UCSD-AML1 (cell line): Measurements from ENCODE around the gene AIFM2.
"Not testable (repeated sequence)": the region's sequence is repeated elsewhere in the genome, so short reads cannot be mapped to it uniquely, and the experiment has no call there.

ENCODE experiments used
- DNase-seq: peaks from one replicate; lab custom pipeline; 2025; ENCODE audit not compliant: unreplicated experiment; lab: John Stamatoyannopoulos, UW

AIFM2 gene

DNA sequence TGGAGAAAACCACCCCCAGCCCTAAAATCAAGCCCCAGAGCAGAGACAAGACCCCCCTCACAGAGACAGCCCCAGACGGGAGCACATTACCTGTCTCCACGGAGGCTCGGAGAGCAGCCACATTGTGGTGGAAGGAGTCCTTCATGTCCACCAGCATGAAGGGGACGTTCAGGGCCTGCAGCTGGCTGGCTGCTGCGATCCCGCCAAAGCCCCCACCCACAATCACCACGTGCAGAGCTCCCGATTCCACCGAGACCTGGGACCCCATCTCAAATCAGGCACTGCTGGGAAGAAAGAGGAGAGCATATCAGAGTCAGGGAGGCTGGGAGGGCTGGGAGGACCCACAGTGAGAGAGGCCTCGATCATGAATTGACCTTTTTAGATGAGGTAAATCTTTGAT lies 8.8 kb downstream of the AIFM2 start:
- DNase-seq, result no peak

DNA sequence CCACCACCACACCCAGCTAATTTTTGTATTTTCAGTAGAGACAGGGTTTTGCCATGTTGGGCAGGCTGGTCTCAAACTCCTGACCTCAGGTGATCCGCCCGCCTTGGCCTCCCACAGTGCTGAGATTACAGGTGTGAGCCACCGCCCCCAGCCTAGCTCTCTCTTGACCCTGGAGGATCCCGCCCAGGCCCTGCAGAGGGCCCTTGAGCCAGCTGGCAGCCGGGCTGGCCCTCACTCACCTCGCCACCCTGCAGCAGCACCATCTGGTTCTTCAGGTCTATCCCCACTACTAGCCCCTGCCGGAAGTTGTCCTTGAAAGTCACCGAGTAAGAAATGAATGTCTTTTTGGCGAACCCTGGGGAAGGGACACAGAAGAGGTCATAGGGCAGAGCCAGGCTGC lies 9.5 kb downstream of the AIFM2 start:
- DNase-seq, result not testable (repeated sequence)

DNA sequence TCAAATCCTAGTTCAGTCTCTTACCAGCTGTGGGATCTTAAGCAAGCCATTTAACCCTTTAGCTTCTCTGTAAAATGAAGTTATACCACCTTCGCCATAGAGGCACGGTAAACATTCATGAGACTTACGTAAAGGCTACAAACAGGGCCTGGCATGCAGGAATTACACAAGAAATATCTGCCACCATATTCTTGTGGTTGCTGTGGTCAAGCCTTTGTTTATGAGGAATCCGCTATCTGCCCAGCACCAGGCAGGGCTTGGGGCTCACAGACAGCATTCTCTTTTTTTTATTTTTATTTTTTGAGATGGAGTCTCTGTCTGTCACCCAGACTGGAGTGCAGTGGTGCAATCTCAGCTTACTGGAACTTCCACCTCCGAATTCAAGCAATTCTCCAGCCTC lies 9.9 kb downstream of the AIFM2 start:
- no peak for DNase-seq

DNA sequence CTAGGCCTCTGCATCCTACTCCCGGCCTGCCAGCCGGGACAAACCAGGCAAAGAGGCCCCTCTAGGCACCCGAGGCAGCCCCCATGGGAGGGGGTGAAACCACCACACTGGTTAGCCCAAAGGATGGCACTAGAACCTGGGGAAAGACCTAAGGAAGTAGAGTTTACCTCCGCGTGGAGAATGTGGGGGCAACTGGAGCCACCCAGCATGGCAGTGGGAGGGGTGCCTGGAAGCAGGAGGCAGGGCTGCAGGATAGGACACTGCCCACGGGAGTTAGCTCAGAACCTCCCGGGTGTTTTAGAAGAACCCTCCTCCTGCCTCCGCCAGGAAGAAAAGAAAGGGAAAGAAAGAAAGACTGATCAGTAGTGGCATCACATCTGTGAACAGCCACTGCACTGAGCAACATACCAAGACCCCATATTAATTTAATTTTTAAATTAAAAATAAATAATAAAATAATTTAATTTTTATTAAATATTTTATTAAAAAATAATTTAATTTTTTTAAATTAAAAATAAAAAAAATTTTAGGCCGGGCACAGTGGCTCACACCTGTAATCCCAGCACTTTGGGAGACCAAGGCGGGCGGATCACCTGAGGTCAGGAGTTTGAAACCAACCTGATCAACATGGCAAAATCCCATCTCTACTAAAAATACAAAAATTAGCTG lies 11.2 kb downstream of the AIFM2 start:
- no peak for DNase-seq

DNA sequence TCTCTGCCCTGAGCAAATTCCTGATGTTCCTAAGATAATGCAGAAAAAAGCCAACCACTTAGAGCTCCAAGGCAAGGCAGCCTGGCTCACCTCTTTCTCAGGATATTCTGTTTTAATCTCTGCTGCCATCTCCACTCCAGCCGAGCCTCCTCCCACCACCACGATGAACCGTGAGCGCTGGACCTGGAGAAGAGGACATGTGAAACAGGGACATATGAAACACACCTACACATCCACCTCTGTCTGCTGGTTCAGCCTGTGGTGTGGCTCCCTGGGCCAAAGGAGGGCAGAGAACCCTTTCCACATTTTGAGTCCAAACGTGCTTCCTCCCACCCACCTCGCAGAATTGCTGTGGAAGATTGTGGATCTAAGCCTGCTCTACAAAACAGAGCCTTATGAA lies 12.2 kb downstream of the AIFM2 start:
- no peak for DNase-seq

DNA sequence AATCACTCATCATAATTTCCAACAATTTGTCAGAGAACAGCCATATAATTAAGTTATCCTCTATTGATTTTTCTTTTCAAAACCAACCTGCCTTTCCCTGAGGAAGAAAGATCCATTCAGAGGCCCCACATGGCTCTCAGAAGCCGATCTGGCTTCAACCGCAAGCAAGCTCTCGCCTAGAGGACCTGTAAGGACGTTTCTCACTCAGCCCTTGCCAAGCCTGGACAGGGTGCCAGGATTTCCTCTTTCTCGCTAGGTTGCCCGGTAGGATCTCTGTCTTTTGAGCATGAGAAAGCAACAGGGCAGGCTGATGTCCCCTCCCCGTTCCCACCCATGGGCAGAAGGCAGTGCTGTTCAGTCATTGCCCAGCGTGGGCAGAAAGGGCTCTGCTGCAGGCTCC lies 13.0 kb downstream of the AIFM2 start:
- DNase-seq, result no peak

DNA sequence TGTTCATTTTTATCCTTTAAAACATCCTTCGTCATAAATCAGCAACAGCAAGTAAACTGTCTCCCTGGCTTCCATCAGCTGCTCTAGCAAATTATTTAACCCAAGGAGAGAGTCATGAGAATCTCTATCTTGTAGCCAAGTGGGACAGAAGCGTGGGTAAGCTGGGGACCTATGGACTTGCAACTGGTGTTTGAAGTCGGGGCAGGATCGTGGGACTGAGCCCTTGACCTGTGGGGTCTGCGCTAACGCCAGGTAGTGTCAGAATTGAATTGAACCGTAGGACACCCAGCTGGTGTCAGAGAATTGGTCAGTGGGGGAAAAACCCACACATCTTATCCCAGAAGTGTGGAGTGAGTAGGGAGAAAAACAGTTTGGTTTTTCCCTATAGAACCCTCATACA lies 13.4 kb downstream of the AIFM2 start:
- DNase-seq, result no peak

DNA sequence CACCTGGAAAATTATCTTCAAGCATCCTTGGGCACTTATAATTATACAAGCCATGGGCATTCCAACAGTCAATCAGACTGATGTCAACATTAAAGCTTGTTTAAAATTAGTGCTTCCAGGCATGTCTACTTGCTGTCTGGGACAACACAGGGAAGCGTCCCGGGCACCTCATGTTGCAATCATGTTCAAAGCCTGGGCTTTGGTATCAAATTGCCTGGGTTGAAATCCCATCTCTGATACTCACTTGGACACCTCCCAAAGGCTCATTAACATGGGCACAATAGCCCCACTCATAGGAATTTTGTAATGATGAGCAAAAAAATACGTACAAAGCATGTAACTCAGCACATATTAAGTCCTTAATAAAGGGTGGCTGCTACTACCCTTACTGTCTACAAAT lies 14.4 kb downstream of the AIFM2 start:
- DNase-seq, result no peak

DNA sequence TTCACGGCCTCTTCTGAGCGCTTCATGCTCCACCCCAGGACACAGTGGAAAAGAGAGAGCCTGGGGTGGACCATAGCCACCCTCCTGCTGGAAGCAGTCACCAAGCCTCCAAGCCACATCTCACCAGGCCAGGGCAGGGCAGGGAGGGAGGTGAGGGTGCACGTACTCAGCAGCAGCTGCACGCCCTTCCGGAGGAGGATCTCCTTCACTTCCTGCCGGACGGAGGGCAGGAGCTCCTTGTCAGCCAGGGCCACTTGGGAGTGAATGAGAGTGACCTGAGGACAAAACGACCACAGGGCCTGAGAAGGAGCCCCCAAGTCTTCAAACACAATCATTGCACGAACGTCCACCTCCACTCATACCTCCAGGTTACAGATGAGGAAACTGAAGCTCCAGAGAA lies 15.0 kb downstream of the AIFM2 start:
- no peak for DNase-seq

DNA sequence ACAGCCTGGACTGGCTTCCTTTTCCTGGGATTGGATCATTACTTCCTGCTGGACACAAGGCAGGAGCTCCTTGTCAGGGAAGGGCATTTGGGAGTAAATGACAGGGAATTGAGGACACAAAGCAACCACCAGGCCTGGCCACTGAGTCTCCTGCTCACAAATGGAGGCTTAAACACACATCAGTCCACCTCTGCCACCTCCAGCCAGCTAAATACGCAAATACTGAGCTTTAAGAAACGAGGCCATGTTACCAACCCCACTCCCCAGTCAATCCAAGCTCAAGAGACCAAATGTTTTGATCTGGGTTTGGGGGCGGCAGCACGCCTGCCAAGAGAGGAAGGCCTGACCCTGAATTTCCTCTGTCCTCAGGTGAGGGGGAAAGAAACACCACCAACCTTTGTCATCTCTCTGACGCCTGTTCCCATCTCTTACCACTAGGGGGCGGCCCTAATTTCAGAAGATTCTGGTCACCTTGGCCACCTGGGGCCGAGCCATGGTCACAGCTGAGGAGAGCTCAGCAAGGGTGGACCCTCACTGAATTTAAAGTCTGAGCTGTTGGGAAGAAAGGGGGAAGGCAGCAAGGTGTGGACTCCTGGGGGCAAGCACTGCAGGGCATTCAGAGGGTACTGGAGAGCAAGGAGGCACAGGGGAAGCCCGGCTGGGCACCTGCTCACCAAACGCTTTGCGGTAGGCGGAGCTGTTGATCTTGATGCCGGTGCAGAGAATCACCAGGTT lies 16.5 kb downstream of the AIFM2 start:
- peak; percentile 21 for DNase-seq

DNA sequence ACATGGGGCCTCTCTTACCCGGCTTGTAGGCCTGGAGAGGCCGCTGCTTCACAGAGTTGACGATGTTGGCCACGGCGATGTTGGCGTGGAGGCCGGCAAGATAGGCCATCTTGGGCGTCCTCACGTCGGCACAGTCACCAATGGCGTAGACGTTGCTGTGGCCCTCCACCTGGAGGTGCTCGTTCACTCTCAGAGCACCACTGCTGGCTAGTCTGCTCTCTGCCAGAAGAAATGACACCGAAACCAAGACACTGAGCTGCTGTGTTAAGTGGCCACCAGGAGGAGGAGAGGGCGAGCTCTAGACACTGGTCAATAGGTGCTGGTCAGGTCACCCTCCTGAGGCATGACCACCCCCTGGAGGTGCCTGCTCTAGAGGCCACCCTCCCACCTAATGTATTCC lies 17.7 kb downstream of the AIFM2 start:
- no peak for DNase-seq

DNA sequence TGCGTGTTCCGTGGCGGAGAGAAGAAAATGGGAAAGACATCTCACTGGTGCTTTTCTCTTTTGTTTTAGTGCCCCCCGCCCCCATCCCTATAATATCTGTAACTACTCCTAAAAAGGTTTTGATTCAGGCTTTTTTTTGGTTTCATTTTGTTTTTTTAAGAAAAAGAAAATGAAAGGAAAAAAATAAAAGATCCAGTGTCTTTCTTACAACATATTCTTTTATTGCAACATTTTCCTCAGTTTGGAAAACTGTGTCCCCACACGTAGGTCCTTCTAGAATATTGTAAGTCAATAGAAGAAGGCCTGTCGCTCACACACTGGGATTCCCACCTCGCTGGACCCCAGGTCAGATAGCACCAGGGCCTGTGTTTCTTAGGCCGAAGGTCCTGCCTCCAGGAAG lies 20.6 kb downstream of the AIFM2 start:
- DNase-seq, result no peak

DNA sequence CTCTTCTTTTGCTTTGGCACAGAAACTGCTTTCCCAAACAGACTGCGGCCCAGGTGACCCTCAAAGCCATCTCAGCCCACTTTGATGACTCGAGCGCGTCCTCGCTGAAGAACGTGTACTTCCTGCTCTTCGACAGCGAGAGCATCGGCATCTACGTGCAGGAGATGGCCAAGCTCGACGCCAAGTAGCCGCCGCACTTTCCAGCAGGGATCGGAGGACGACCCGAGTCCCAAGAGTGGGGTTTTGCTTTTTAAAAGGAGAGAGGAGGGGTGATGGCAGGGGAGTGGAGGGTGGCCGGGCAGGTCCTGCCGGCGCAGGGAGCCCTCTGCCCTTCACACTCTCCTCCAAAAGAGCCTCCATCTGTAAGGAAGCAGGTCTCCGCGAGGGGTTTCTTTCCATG lies 21.1 kb downstream of the AIFM2 start:
- DNase-seq, result no peak

DNA sequence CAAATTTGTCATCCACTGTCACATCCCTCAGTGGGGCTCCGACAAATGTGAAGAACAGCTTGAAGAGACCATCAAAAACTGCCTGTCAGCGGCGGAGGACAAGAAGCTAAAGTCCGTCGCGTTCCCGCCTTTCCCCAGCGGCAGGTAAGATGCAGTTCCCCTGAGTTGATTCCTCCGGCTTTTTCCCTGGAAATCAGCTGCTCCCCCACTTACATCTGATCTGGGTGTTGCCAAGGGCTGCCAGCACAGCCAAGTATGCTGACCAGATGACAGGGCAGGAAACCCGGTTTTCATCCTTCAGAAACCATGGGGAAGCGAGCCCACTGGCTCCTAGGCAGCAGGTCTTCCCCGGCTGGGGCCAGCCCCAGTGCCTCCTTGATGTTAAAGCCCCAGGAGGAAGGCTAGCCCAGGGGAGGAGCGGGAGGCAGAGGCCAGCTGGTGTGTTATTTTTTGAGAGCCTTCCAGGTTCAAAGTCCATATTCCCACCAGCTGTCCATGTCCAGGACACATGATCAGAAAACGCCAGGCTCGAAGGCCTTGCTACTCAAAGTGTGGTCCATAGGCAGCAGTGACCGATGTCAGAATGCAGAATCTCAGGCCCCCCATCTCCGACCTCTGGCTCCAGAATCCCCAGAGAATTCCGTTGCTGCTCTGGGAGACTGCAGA lies 23.4 kb downstream of the AIFM2 start:
- DNase-seq, result no peak

DNA sequence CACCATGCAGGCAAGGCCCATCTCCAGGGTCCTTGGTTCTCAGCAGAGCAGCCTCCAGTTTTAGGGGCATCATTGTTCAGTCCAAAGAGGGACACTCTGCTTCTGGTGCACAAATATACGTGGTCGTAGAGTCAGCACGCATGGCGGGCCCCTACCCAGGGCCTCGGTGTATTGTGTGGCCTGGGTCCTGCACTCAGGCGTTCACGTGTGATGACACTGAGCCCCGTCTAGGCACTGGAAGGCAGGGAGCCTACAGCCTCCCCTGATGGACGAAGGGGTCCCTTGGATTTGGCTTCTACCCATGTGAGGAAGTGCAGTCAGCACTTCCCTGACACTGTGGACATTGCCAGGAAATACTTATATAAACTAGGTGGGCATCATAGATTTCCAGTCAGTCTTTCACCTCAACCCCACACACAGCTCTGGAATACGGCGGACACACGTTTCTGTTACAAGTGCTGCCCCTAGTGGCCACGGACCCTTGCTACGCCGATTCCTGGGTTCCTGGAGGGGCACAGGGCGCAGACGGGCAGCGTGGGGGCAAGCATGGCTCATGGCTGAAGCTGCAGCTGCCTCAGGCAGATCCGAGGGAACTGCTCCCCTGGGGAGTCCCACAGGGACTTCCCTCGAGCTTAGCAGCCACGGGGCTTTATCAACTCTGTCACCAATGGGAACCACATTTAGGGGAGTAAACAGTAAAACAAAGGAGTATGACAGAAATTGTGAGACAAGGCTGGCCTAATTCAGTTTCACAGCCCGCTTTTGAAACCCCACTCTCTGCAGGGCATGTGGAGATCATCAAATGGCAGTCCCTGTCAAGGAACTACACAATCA lies 25.4 kb downstream of the AIFM2 start:
- DNase-seq, result no peak

DNA sequence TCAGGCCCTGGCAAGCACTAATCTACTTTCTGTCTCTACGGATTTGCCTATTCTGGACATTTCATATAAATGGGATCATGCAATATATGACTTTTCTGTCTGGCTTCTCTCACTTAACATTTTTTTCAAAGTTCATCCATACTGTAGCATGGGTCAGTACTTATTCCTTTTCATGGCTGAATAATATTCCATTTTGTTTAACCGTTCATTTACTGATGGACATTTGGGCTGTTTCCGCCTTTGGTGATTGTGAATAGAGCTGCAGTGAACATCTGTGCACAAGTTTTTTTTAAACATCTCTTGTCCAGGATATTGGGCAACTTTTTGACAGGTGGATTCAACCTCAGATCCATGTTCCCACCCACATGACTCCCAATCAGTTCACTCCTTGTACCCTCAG lies 31.0 kb downstream of the AIFM2 start:
- DNase-seq, result no peak

DNA sequence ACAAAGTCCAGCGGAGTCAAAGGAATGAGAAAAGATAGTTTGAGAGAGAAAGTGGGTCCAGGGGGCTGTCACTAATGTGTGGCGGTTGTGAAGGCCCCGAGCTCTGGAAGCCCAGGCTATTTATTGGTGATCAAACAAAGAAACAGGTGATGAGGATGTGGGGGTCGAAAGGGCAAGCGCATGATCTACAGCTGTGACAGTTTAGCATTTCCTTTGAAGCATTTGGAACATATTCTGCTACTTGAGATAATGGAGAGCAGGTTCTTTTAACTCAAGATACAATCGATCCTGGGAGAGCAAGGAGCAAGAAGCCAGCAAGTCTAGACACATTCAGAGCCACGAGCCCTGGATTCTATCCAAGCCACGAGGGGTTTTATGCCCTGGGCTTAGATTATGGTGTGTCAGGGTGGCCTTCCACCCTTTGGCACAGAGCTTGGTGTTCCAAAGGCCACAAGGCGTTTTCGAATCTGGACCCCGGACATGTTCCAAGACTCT lies 31.5 kb downstream of the AIFM2 start:
- DNase-seq, result not testable (repeated sequence)

DNA sequence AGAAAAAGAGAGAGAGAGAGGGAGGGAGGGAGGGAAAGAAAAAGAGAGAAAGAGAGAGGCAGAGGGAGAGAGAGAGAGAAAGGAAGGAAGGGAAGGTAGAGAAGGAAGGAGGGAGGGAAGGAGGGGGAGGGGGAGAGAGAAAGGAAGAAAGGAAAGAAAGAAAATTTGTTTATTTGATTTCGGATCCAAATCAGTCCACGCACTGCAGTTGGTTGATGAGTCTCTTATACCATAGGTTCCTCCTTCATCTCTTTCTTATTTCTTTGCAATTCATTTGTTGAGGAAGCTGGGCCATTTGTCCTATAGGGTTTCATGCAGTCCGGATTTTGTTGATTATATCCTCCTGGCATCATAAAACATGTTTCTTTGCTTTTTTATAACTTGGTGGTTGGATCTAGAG lies 34.4 kb downstream of the AIFM2 start:
- no peak for DNase-seq

DNA sequence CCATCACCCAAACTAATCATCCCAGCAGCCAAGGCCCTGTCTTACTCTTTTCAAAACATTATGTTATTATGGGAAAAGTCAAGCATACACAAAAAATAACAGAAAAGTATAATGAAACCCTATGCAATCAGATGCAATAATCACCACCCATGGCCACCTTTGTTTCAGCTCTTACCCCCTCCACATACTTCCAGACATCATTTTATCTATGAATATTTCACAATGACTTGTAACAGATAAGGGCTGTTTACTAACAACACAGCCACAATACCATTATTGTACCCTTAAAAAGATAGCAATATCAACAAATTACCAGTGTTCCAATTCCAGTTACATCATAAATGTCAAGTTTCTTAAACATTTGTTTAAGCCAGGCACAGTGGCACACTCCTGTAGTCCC lies 35.2 kb downstream of the AIFM2 start:
- DNase-seq, result no peak

DNA sequence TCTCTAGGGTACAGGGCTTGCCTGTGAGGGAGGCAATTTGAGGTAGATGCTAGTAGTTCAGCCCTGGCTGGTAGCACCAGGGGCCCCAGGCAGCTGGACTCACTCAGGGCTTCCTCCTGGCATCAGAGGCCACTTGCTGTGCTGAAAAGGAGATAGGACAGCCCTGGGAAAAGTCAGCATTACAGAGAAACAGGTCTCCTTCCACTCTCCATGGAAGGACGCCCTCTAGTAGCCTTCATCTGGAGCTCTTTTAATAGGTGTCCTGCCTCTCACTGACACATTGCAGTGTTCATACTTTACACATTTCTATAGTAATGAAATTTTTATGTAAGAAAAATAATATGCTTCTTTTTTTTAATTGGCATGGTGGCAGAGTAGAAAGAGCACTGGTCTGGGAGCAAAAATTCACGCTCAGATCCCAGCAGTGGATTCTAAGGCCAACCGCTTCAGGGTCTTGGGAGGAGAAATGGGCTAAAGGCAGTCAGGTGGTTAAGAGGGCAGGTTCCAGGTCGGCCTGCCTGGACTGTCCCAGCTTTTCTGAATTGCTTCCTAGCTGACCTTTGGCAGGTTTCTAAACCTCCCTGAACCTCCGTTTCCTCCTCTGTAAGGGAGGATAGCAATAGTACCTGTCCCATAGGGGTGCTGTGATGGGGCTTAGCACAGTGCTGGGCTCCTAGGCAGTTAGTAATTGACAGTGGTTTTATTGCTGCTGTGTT lies 35.8 kb downstream of the AIFM2 start:
- DNase-seq, result no peak
